ENCODE results near the gene GPR155.

GPR155 gene

DNA sequence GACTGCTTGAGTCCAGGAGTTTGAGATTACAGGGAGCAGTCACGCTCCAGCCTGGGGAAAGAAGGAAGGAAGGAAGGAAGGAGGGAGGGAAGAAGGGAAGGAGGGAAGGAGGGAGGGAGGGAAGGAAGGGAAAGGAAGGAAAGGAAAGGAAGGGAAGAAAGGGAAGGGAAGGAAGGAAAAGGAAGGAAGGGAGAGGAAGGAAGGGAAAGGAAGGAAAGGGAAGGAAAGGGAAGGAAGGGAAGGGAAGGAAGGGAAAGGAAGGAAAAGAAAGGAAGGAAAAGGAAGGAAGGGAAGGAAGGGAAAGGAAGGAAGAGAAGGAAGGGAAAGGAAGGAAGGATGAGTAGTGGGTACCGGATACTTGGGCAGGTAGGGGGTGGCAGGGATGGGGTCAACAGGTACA lies 32.3 kb downstream of the GPR155 start:
- no peak overlapping the region for H3K4me2 ChIP-seq (ENCODE audit: insufficient read depth, low read length)
- no peaks in the 10 kb centered on the region for H3K79me2 ChIP-seq (ENCODE audit: insufficient read depth, low read length)
- no peak overlapping the region for H2AFZ ChIP-seq (ENCODE audit: low read depth, low read length)
- no peaks in the 10 kb centered on the region for H3K27me3 ChIP-seq (ENCODE audit: insufficient read depth, low read length, poor library complexity)
- H3K9me3 ChIP-seq (ENCODE audit: insufficient read depth, low read length, severe bottlenecking) = no peaks in the 10 kb centered on the region
- no peaks in the 10 kb centered on the region for H4K20me1 ChIP-seq (ENCODE audit: insufficient read depth, low read length)
- no peak overlapping the region for H3K9ac ChIP-seq (ENCODE audit: low read depth, low read length)
- H3K4me3 ChIP-seq (ENCODE audit: low read depth in 1 of 2, low read length in 2 of 2) = no peak overlapping the region
- ATAC-seq (ENCODE audit: insufficient read depth, low read depth) (no peak), DNase-seq (no peak)
- H3K4me1 ChIP-seq (ENCODE audit: insufficient read depth, low read length) = no peaks in the 10 kb centered on the region
- no peak for TF ChIP-seq EZH2 (IDR thresholded peaks at IDR 0.05; ENCODE audit: borderline replicate concordance, low read depth, low read length, severe bottlenecking)
- TF ChIP-seq, protein P1, sequence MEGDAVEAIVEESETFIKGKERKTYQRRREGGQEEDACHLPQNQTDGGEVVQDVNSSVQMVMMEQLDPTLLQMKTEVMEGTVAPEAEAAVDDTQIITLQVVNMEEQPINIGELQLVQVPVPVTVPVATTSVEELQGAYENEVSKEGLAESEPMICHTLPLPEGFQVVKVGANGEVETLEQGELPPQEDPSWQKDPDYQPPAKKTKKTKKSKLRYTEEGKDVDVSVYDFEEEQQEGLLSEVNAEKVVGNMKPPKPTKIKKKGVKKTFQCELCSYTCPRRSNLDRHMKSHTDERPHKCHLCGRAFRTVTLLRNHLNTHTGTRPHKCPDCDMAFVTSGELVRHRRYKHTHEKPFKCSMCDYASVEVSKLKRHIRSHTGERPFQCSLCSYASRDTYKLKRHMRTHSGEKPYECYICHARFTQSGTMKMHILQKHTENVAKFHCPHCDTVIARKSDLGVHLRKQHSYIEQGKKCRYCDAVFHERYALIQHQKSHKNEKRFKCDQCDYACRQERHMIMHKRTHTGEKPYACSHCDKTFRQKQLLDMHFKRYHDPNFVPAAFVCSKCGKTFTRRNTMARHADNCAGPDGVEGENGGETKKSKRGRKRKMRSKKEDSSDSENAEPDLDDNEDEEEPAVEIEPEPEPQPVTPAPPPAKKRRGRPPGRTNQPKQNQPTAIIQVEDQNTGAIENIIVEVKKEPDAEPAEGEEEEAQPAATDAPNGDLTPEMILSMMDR (IDR thresholded peaks at IDR 0.05; ENCODE audit: borderline replicate concordance, extremely low read depth, low read length, poor library complexity, severe bottlenecking) = no peak
- H3K27ac ChIP-seq (ENCODE audit: low read length) = no peak overlapping the region
- no peaks in the 10 kb centered on the region for H3K36me3 ChIP-seq (ENCODE audit: insufficient read depth, low read length)

DNA sequence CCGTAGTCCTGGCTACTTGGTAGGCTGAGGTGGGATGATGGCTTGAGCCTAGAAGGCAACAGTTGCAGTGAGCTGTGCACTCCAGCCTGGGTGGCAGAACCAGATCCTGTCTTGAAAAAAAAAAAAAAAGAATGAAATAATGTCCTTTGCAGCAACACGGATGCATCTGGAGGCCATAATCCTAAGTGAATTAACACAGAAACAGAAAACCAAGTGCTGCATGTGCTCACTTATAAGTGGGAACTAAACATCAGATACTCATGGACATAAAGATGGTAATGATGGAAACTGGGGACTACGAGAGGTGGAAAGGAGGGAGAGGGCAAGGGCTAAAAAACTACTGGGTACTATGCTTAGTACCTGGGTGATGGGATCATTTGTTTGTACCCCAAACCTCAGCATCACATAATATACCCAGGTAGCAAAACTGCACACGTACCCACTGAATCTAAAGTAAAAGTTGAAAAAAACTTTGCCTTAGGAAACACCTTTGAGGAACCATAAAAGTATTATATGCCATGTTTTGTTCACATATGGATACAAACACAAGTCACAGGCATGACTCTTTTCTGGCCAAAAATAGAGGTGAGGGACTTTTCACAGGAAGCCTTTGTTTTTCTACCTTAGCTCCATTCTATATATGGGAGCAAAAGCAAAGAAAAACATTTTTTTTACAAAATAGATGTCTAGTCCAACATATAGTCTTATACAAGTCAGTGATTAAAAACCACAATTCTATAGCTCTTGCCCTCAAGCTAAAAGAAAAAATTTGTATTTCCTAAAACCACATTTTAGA lies 36.6 kb downstream of the GPR155 start:
- Histone ChIP-seq H2AFZ (ENCODE audit: low read depth, low read length) (no peak overlapping the region), H4K20me1 (ENCODE audit: insufficient read depth, low read length) (no peaks in the 10 kb centered on the region), H3K4me2 (ENCODE audit: insufficient read depth, low read length) (no peak overlapping the region), H3K27me3 (ENCODE audit: insufficient read depth, low read length, poor library complexity) (no peaks in the 10 kb centered on the region), H3K36me3 (ENCODE audit: insufficient read depth, low read length) (no peaks in the 10 kb centered on the region), H3K79me2 (ENCODE audit: insufficient read depth, low read length) (no peaks in the 10 kb centered on the region), H3K4me1 (ENCODE audit: insufficient read depth, low read length) (no peaks in the 10 kb centered on the region), H3K9ac (ENCODE audit: low read depth, low read length) (no peak overlapping the region), H3K9me3 (ENCODE audit: insufficient read depth, low read length, severe bottlenecking) (no peaks in the 10 kb centered on the region), H3K4me3 (ENCODE audit: low read depth in 1 of 2, low read length in 2 of 2) (no peak overlapping the region), H3K27ac (ENCODE audit: low read length) (no peak overlapping the region)
- no peak for TF ChIP-seq EZH2 (IDR thresholded peaks at IDR 0.05; ENCODE audit: borderline replicate concordance, low read depth, low read length, severe bottlenecking)
- TF ChIP-seq, protein P1 (IDR thresholded peaks at IDR 0.05; ENCODE audit: borderline replicate concordance, extremely low read depth, low read length, poor library complexity, severe bottlenecking) = no peak
- DNase-seq (no peak), ATAC-seq (ENCODE audit: insufficient read depth, low read depth) (no peak)

DNA sequence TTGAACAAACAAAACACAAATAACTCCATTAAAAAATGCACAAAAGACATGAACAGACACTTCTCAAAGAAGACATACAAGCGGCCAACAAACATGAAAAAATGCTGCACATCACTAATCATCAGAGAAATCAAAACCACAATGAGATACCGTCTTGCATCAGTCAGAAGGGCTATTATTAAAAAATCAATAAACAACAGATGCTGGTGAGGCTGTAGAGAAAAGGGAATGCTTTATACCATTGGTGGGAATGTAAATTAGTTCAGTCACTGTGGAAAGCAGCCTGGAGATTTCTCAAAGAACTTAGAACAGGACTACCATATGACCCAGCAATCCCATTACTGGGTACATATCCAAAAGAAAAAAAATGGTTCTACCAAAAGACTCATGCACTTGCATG lies 37.8 kb downstream of the GPR155 start:
- no peak for ATAC-seq (ENCODE audit: insufficient read depth, low read depth)
- no peak overlapping the region for H2AFZ ChIP-seq (ENCODE audit: low read depth, low read length)
- H3K36me3 ChIP-seq (ENCODE audit: insufficient read depth, low read length) = no peaks in the 10 kb centered on the region

More for the DNA sequence above, 37.8 kb downstream of the GPR155 start:
- H3K4me2 ChIP-seq (ENCODE audit: insufficient read depth, low read length) = no peak overlapping the region
- no peaks in the 10 kb centered on the region for H3K27me3 ChIP-seq (ENCODE audit: insufficient read depth, low read length, poor library complexity)
- DNase-seq = no peak
- no peak overlapping the region for H3K9ac ChIP-seq (ENCODE audit: low read depth, low read length)
- H3K4me1 ChIP-seq (ENCODE audit: insufficient read depth, low read length) = no peaks in the 10 kb centered on the region
- TF ChIP-seq, protein P1 (IDR thresholded peaks at IDR 0.05; ENCODE audit: borderline replicate concordance, extremely low read depth, low read length, poor library complexity, severe bottlenecking) = no peak
- TF ChIP-seq EZH2 (IDR thresholded peaks at IDR 0.05; ENCODE audit: borderline replicate concordance, low read depth, low read length, severe bottlenecking) = no peak
- no peak overlapping the region for H3K4me3 ChIP-seq (ENCODE audit: low read depth in 1 of 2, low read length in 2 of 2)
- no peaks in the 10 kb centered on the region for H4K20me1 ChIP-seq (ENCODE audit: insufficient read depth, low read length)
- H3K79me2 ChIP-seq (ENCODE audit: insufficient read depth, low read length) = no peaks in the 10 kb centered on the region
- no peak overlapping the region for H3K27ac ChIP-seq (ENCODE audit: low read length)
- H3K9me3 ChIP-seq (ENCODE audit: insufficient read depth, low read length, severe bottlenecking) = no peaks in the 10 kb centered on the region

Data from DND-41 (cell line).